ENCODE results near the gene HACE1. TPM values are rescaled to one million over a fixed set of nuclear protein-coding genes. Genes with fewer than 3 reads are reported as not detected.

Gene HACE1
- total RNA-seq, 1 experiment from 2014 or later, result 13.0 TPM

- in situ Hi-C loops (cut with HindIII; ENCODE audit: low pct_unique_long_range_greater_than_20kb, low sequenced_read_pairs) (no loop called here), intact Hi-C loops (cut with micrococcal nuclease; ENCODE audit: unreplicated experiment) (no loop called here)
- TF ChIP-seq SIN3A (IDR thresholded peaks at IDR 0.05; ENCODE audit: borderline replicate concordance, insufficient read depth, low read depth, low read length), result no peak
- TF ChIP-seq POLR2AphosphoS5 (IDR thresholded peaks at IDR 0.05; ENCODE audit: low read depth, low read length), result no peak
- no peak for TF ChIP-seq REST (IDR thresholded peaks at IDR 0.05; ENCODE audit: insufficient read depth in 1 of 2, low read depth in 2 of 2, low read length in 1 of 2)
- Histone ChIP-seq H3K27ac (ENCODE audit: low read length) (no peak overlapping the region), H3K4me1 (ENCODE audit: control insufficient read depth, insufficient read depth, low read length) (no peaks in the 10 kb centered on the region), H3K36me3 (ENCODE audit: control insufficient read depth, insufficient read depth, low read length) (no peaks in the 10 kb centered on the region), H3K27me3 (ENCODE audit: control insufficient read depth, insufficient read depth, low read length) (no peaks in the 10 kb centered on the region), H3K4me3 (ENCODE audit: low read depth in 2 of 2, low read length in 2 of 2) (no peak overlapping the region), H3K9me3 (ENCODE audit: control insufficient read depth, insufficient read depth, low read depth, low read length) (no peaks in the 10 kb centered on the region)
- ATAC-seq, result no peak
- BruUV-seq (replicated peaks), result no TSS peak
- CTCF ChIA-PET, result no interaction called here
- no peak for DNase-seq (ENCODE audit: low read depth, low spot score)
- POLR2A ChIA-PET, result no interaction called here
These were observed 43.6 kb downstream of the HACE1 start for GRCh38 chr6:104816125-104816524.

GRCh38 chr6:104814743-104815142 is 45.0 kb downstream of the HACE1 start:
- intact Hi-C loops (cut with micrococcal nuclease; ENCODE audit: unreplicated experiment), result no loop called here
- Histone ChIP-seq H3K27me3 (ENCODE audit: control insufficient read depth, insufficient read depth, low read length) (no peaks in the 10 kb centered on the region), H3K4me1 (ENCODE audit: control insufficient read depth, insufficient read depth, low read length) (no peaks in the 10 kb centered on the region), H3K27ac (ENCODE audit: low read length) (no peak overlapping the region), H3K9me3 (ENCODE audit: control insufficient read depth, insufficient read depth, low read depth, low read length) (no peaks in the 10 kb centered on the region), H3K4me3 (ENCODE audit: low read depth in 2 of 2, low read length in 2 of 2) (no peak overlapping the region), H3K36me3 (ENCODE audit: control insufficient read depth, insufficient read depth, low read length) (no peaks in the 10 kb centered on the region)
- no peak for ATAC-seq
- in situ Hi-C loops (cut with HindIII; ENCODE audit: low pct_unique_long_range_greater_than_20kb, low sequenced_read_pairs), result no loop called here
- CTCF ChIA-PET, result no interaction called here
- DNase-seq (ENCODE audit: low read depth, low spot score), result no peak
- no peak for TF ChIP-seq CTCF (IDR thresholded peaks at IDR 0.05)
- TF ChIP-seq POLR2AphosphoS5 (IDR thresholded peaks at IDR 0.05; ENCODE audit: low read depth, low read length), result no peak
- POLR2A ChIA-PET, result no interaction called here
- BruUV-seq (replicated peaks), result no TSS peak

- H3K27me3 ChIP-seq (ENCODE audit: control insufficient read depth, insufficient read depth, low read length), result no peaks in the 10 kb centered on the region
- H3K4me1 ChIP-seq (ENCODE audit: control insufficient read depth, insufficient read depth, low read length), result no peaks in the 10 kb centered on the region
- TF ChIP-seq POLR2AphosphoS5 (IDR thresholded peaks at IDR 0.05; ENCODE audit: low read depth, low read length) (no peak), CTCF (IDR thresholded peaks at IDR 0.05) (no peak), REST (IDR thresholded peaks at IDR 0.05; ENCODE audit: insufficient read depth in 1 of 2, low read depth in 2 of 2, low read length in 1 of 2) (no peak), SIN3A (IDR thresholded peaks at IDR 0.05; ENCODE audit: borderline replicate concordance, insufficient read depth, low read depth, low read length) (no peak), TCF7L2 (IDR thresholded peaks at IDR 0.05; ENCODE audit: low read depth, low read length) (no peak)
- CTCF ChIA-PET, result no interaction called here
- no peaks in the 10 kb centered on the region for H3K36me3 ChIP-seq (ENCODE audit: control insufficient read depth, insufficient read depth, low read length)
- intact Hi-C loops (cut with micrococcal nuclease; ENCODE audit: unreplicated experiment) (no loop called here), in situ Hi-C loops (cut with HindIII; ENCODE audit: low pct_unique_long_range_greater_than_20kb, low sequenced_read_pairs) (no loop called here)
- H3K9me3 ChIP-seq (ENCODE audit: control insufficient read depth, insufficient read depth, low read depth, low read length), result no peaks in the 10 kb centered on the region
- H3K4me3 ChIP-seq (ENCODE audit: low read depth in 2 of 2, low read length in 2 of 2), result no peak overlapping the region
- BruUV-seq (replicated peaks), result no TSS peak
- ATAC-seq, result no peak
- POLR2A ChIA-PET, result no interaction called here
- H3K27ac ChIP-seq (ENCODE audit: low read length), result no peak overlapping the region
- DNase-seq (ENCODE audit: low read depth, low spot score), result no peak
These were observed 46.2 kb downstream of the HACE1 start for GRCh38 chr6:104813552-104813951.
